B cell (primary cell): ENCODE results near the gene CORO2B. TPM values are rescaled to one million over a fixed set of nuclear protein-coding genes. Genes with fewer than 3 reads are reported as not detected.
A peak's percentile ranks its signal among the peaks of the same experiment; 100 is the strongest.

ENCODE experiments used
- ATAC-seq: fragments of 200-7000 bp; cut with Tn5 transposase; one replicate; pipeline ENCODE4 v1.10.0; 2021; ENCODE audit warnings: low read depth, mild to moderate bottlenecking, moderate number of reproducible peaks, moderate library complexity
- CTCF ChIA-PET: fragments of 350-600 bp; sonication (Branson Sonifier 250); formaldehyde crosslinking; loops from one replicate; lab custom pipeline; 2021; ENCODE audit warnings: antibody characterized with exemption, inconsistent platforms; lab: Charles Lee
- POLR2A ChIA-PET: fragments of 350-600 bp; sonication (Branson Sonifier 250); formaldehyde crosslinking; loops from one replicate; lab custom pipeline; 2021; ENCODE audit warnings: antibody characterized with exemption; lab: Charles Lee
- DNase-seq: peaks from one replicate; pipeline ENCODE4 v3.0.0; 2013
- H2AFZ ChIP-seq: 2 replicates; pipeline ENCODE4 v1.6.1; 2012; ENCODE audit warnings: mild to moderate bottlenecking, low read depth, low read length; ENCODE audit not compliant: insufficient read depth, poor library complexity, severe bottlenecking
- H3K27ac ChIP-seq, 2 donors: 1 replicate in 1 of 2; 2 replicates in 1 of 2; pipeline ENCODE4 v1.5.1; 2012 to 2013; ENCODE audit warnings: low read length in 2 of 2, mild to moderate bottlenecking in 2 of 2, moderate library complexity in 1 of 2
- H3K27me3 ChIP-seq, 4 experiments: fragments of 200-600 bp in 1 of 4; sonication (generic) in 1 of 4; replicated peaks in 1 of 4; 1 replicate in 2 of 4; 2 replicates in 2 of 4; pipeline versions ENCODE4 v1.6.1 to v1.7.0; 2013 to 2016; ENCODE audit warnings: low read length in 3 of 4, mild to moderate bottlenecking in 2 of 4, mixed read lengths in 1 of 4, moderate library complexity in 1 of 4; ENCODE audit not compliant: insufficient read depth in 4 of 4, control insufficient read depth in 3 of 4; ENCODE audit errors: control extremely low read depth in 1 of 4
- H3K36me3 ChIP-seq, 2 experiments: replicated peaks in 1 of 2; 1 replicate in 1 of 2; 2 replicates in 1 of 2; pipeline versions ENCODE4 v1.6.1 to v1.7.1; 2013; ENCODE audit warnings: low read length in 1 of 2; ENCODE audit not compliant: insufficient read depth in 2 of 2, control insufficient read depth in 1 of 2; ENCODE audit errors: control extremely low read depth in 1 of 2, extremely low read depth in 1 of 2
- H3K4me1 ChIP-seq, 2 donors: fragments of 200-600 bp in 1 of 2; sonication (generic) in 1 of 2; 1 replicate in 1 of 2; 2 replicates in 1 of 2; pipeline versions ENCODE4 v1.5.1 to v1.6.1; 2013 to 2017; ENCODE audit warnings: low read length in 2 of 2; ENCODE audit not compliant: control insufficient read depth in 2 of 2, insufficient read depth in 2 of 2
- H3K4me2 ChIP-seq: replicated peaks from 2 replicates; pipeline ENCODE3; 2012; ENCODE audit warnings: mild to moderate bottlenecking, low read depth, low read length; ENCODE audit not compliant: poor library complexity, severe bottlenecking
- H3K4me3 ChIP-seq, 5 experiments: fragments of 200-600 bp in 1 of 5; sonication (generic) in 1 of 5; 1 replicate in 3 of 5; 2 replicates in 2 of 5; pipeline versions ENCODE4 v1.5.1 to v1.7.0; 2011 to 2016; ENCODE audit warnings: low read length in 4 of 5, mild to moderate bottlenecking in 4 of 5, low read depth in 2 of 5, control low read depth in 1 of 5, moderate library complexity in 1 of 5; ENCODE audit not compliant: insufficient read depth in 1 of 5; ENCODE audit errors: control extremely low read depth in 1 of 5, extremely low read depth in 1 of 5
- H3K79me2 ChIP-seq: fragments of 200-600 bp; sonication (generic); one replicate; pipeline ENCODE4 v1.6.0; 2016; ENCODE audit warnings: low read length; ENCODE audit not compliant: control insufficient read depth, insufficient read depth
- H3K9ac ChIP-seq: fragments of 200-600 bp; sonication (generic); 2 replicates; pipeline ENCODE4 v1.6.1; 2017; ENCODE audit warnings: mild to moderate bottlenecking, low read length, moderate library complexity
- H3K9me3 ChIP-seq, 3 donors: one replicate each; pipeline versions ENCODE4 v1.6.1 to v1.7.1; 2013; ENCODE audit warnings: low read length in 2 of 3; ENCODE audit not compliant: control insufficient read depth in 2 of 3, insufficient read depth in 1 of 3; ENCODE audit errors: control extremely low read depth in 1 of 3
- H4K20me1 ChIP-seq: 2 replicates; pipeline ENCODE4 v1.6.0; 2012; ENCODE audit warnings: mild to moderate bottlenecking, low read length; ENCODE audit not compliant: insufficient read depth, control insufficient read depth, poor library complexity, severe bottlenecking
- H3K27ac Mint-ChIP-seq: one replicate; pipeline ENCODE4 v1.8.0; 2021; ENCODE audit warnings: mixed read lengths
- H3K27me3 Mint-ChIP-seq: one replicate; pipeline ENCODE4 v1.8.0; 2021; ENCODE audit warnings: mixed read lengths
- H3K4me1 Mint-ChIP-seq: one replicate; pipeline ENCODE4 v1.8.0; 2021; ENCODE audit warnings: mixed read lengths
- H3K4me3 Mint-ChIP-seq: one replicate; pipeline ENCODE4 v1.8.0; 2021; ENCODE audit warnings: mixed read lengths
- H3K9me3 Mint-ChIP-seq: one replicate; pipeline ENCODE4 v1.8.0; 2022; ENCODE audit warnings: mixed read lengths; ENCODE audit not compliant: insufficient read depth
- EZH2 ChIP-seq: IDR thresholded peaks from 2 replicates; pipeline ENCODE4 v1.6.1; 2012; ENCODE audit warnings: borderline replicate concordance, low read depth, mild to moderate bottlenecking, moderate library complexity, low read length; ENCODE audit not compliant: insufficient read depth, poor library complexity, severe bottlenecking
- WGBS: methylation state at CpG from one replicate; pipeline ENCODE4 v1.1.5; 2013; ENCODE audit warnings: missing lambda C conversion rate; ENCODE audit not compliant: insufficient coverage; 5-methylcytosine and 5-hydroxymethylcytosine counted together
- intact Hi-C: fragments of 100-400 bp; cut with micrococcal nuclease; formaldehyde crosslinking; loops from one replicate; pipeline ENCODE4 v1.10.0; 2022
- polyA plus RNA-seq: library from polyadenylated mRNA; depleted of rRNA; stranded (reverse); fragments of >200 nt; gene quantifications from 2 replicates; pipeline ENCODE4 v1.2.3, GENCODE V29; 2012
- total RNA-seq, 2 donors: library from RNA; stranded (reverse); fragments of 120-200 nt in 1 of 2; gene quantifications; 1 replicate in 1 of 2; 2 replicates in 1 of 2; pipeline versions ENCODE4 v1.2.3 to v1.2.4, GENCODE V29; 2013 to 2022
- TF ChIP-seq, protein P1 (sequence below): fragments of 200-600 bp; IDR thresholded peaks from one replicate; pipeline ENCODE4 v1.8.0; 2022; ENCODE audit warnings: antibody characterized with exemption, mild to moderate bottlenecking

Gene CORO2B
- total and polyA plus RNA-seq, 2 donors (not counting 1 experiment from before 2014, with no cell fraction given) = 9.5 to 11.3 TPM

GRCh38 chr15:68637767-68638404, 59.1 kb downstream of the CORO2B start:
- DNase-seq (no peak), ATAC-seq (no peak)
- ChIA-PET CTCF (interaction anchor here (1.3 to 10.3 kb wide), 4 partner anchors 10 to 84 kb away, joined by 4 to 117 read pairs (median 25); no protein-coding TSS in a partner anchor), POLR2A (no interaction called here)
- peak overlapping the region in 1 of 2 donors; percentile 1 for H3K27ac ChIP-seq
- peaks cover 1% of the 10 kb centered on the region for H3K79me2 ChIP-seq
- peaks cover 43 to 49% of the 10 kb centered on the region in 2 donors for H3K4me1 ChIP-seq
- Mint-ChIP-seq H3K9me3 (no peaks in the 10 kb centered on the region), H3K4me3 (no peak overlapping the region), H3K27ac (peak overlapping the region; percentile 13), H3K4me1 (peaks cover 66% of the 10 kb centered on the region), H3K27me3 (no peaks in the 10 kb centered on the region)
- H3K4me3 ChIP-seq = no peak overlapping the region
- intact Hi-C loops = no loop called here
- H3K9me3 ChIP-seq = no peaks in the 10 kb centered on the region
- H3K9ac ChIP-seq = no peak overlapping the region
- H4K20me1 ChIP-seq = no peaks in the 10 kb centered on the region
- H2AFZ ChIP-seq = no peak overlapping the region
- H3K36me3 ChIP-seq = no peaks in the 10 kb centered on the region
- TF ChIP-seq EZH2 = no peak
- TF ChIP-seq, protein P1, sequence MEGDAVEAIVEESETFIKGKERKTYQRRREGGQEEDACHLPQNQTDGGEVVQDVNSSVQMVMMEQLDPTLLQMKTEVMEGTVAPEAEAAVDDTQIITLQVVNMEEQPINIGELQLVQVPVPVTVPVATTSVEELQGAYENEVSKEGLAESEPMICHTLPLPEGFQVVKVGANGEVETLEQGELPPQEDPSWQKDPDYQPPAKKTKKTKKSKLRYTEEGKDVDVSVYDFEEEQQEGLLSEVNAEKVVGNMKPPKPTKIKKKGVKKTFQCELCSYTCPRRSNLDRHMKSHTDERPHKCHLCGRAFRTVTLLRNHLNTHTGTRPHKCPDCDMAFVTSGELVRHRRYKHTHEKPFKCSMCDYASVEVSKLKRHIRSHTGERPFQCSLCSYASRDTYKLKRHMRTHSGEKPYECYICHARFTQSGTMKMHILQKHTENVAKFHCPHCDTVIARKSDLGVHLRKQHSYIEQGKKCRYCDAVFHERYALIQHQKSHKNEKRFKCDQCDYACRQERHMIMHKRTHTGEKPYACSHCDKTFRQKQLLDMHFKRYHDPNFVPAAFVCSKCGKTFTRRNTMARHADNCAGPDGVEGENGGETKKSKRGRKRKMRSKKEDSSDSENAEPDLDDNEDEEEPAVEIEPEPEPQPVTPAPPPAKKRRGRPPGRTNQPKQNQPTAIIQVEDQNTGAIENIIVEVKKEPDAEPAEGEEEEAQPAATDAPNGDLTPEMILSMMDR = no peak
- no peak overlapping the region for H3K4me2 ChIP-seq
- no peaks in the 10 kb centered on the region for H3K27me3 ChIP-seq
- WGBS = 100% methylated on average over 1 of the region's 5 CpGs

- no peak for ATAC-seq
- H3K4me2 ChIP-seq = no peak overlapping the region
- POLR2A ChIA-PET = no interaction called here
Measured at GRCh38 chr15:68638953-68639515, 60.2 kb downstream of the CORO2B start.

More at GRCh38 chr15:68638953-68639515, 60.2 kb downstream of the CORO2B start:
- peaks cover 54% of the 10 kb centered on the region for H3K4me1 Mint-ChIP-seq
- H3K9me3 Mint-ChIP-seq = no peaks in the 10 kb centered on the region
- no peaks in the 10 kb centered on the region for H3K27me3 Mint-ChIP-seq
- Histone ChIP-seq H3K9ac (no peak overlapping the region), H3K36me3 (no peaks in the 10 kb centered on the region), H3K4me1 (peaks cover 32 to 38% of the 10 kb centered on the region in 2 donors), H2AFZ (no peak overlapping the region), H3K79me2 (no peaks in the 10 kb centered on the region), H4K20me1 (no peaks in the 10 kb centered on the region), H3K9me3 (no peaks in the 10 kb centered on the region), H3K4me3 (no peak overlapping the region), H3K27me3 (no peaks in the 10 kb centered on the region), H3K27ac (no peak overlapping the region)
- no peak overlapping the region for H3K4me3 Mint-ChIP-seq
- WGBS = 93% methylated on average over 1 of the region's 2 CpGs
- intact Hi-C loops = no loop called here
- DNase-seq = no peak
- CTCF ChIA-PET = interaction anchor here (0.7 to 10.3 kb wide), 3 partner anchors 34 to 86 kb away, joined by 3 to 117 read pairs (median 4); no protein-coding TSS in a partner anchor
- H3K27ac Mint-ChIP-seq = peak overlapping the region; percentile 64
- TF ChIP-seq, protein P1 = no peak
- no peak for TF ChIP-seq EZH2
